ENCODE data around the gene APP.

Gene APP

DNA sequence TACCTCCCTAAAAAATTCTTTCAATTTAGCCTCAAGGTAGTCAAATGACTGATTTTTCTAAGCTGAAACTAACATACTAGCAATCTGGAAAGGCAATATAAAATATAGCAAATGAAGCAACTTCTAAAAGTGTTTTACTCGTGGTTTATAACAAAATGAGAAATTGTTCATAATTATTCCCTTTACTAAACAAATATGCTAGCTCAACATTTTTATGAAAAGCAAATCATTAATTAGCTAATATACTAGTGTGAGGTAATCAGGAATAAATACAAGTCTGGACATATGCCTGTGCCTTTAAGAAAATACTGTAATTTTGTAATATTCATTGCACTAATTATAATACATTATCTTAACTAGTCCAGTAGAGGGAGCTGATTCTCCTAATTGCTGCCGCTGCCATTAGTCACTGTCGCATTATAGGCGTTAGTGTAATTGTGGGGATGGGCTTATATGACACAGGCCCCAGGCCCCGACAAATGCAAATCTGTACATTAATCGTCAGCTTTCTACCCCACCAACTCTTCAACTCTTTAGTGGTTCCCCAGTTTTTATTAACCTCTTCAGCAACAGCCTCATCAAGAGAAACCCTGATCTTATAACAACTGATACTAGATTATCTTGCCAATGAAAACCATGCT, 274.9 kb downstream of the APP start:
- no peak for DNase-seq

GRCh38 chr21:25893191-25893590, 277.4 kb downstream of the APP start:
- no peak for DNase-seq

DNA sequence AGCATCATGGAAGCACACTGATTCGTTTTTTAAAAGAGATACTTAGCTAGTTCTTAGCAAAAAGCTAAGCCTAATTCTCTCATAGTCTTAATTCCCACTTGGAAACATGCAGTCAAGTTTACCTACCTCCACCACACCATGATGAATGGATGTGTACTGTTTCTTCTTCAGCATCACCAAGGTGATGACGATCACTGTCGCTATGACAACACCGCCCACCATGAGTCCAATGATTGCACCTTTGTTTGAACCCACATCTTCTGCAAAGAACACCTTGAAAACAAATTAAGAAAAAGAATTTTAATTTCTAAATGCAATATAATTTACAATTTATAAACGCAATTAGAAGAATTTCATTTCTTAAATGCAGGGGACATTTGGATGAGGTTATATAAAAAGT, 279.0 kb downstream of the APP start:
- no peak for DNase-seq

GRCh38 chr21:25890001-25890400, 280.6 kb downstream of the APP start:
- no peak for DNase-seq

DNA sequence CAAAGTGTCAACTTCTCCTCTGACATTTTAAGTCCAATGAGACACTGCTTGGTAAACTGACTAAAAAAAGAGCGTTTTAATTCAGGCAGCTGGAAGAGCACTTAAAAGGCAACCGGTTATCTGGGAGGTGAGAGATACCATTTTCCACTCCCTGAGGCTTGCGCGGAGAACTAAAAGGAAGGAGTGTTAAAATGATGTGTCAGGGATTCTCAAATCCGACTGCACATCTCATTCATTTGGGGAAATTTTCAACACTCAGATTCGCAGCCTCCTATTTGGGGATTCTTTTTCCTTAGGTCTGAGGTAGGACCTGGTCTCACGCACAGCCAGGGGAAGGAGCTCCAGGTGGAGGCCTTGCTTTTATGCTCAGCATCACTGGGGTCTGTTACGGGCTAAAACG, 281.9 kb downstream of the APP start:
- no peak for DNase-seq

DNA sequence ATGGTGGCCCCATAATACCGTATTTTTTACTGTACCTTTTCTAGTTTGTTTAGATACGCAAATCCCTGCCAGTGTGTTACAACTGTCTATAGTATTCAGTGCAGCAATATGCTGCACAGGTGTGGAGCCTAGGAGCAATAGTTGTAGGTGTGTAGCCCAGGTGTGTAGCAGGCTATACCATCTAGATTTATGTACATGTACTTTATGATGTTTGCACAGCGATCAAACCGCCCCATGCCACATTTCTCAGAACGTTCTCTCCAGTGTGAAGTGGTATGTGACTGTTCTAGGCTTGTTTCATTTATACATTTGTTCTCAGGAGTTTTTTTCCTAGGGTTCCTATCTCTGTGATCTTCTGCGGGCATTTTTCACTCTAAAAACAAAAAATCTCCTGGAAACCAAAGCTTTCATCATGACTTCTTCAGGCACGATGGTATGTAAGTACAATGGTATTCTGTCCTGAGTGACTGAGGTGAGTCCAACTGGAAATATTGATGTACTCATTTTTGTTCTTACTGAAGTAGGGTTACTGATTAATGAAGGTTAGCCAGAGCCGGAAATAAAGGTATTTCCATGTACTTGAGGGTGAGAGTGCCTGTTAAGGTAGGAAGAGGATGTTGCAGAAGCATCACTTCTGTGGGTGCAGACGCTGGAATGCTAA, 282.8 kb downstream of the APP start:
- DNase-seq, result no peak

GRCh38 chr21:25887166-25887565, 283.4 kb downstream of the APP start:
- no peak for DNase-seq

- DNase-seq, result no peak
These were observed 284.7 kb downstream of the APP start for GRCh38 chr21:25885880-25886279.

DNA sequence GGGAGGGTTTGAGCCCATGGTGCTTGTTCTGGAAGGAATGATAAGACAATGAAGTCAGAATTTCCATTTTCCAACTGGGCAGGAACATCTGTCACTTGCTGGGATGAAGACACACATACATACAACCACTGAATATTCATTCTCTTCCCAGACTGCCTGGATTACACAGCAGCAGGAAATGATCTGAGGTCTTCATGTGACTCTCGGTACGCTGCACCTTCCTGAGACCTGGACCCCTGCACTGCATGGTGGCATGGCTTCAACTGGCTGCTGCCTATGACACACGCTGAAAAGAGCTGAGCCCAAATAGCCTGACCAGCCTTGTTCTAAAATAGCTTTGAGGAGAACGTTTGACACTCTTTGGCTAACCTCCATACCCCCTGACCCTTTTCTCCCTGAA, 285.2 kb downstream of the APP start:
- DNase-seq, result no peak

GRCh38 chr21:25884311-25884710, 286.3 kb downstream of the APP start:
- no peak for DNase-seq

DNA sequence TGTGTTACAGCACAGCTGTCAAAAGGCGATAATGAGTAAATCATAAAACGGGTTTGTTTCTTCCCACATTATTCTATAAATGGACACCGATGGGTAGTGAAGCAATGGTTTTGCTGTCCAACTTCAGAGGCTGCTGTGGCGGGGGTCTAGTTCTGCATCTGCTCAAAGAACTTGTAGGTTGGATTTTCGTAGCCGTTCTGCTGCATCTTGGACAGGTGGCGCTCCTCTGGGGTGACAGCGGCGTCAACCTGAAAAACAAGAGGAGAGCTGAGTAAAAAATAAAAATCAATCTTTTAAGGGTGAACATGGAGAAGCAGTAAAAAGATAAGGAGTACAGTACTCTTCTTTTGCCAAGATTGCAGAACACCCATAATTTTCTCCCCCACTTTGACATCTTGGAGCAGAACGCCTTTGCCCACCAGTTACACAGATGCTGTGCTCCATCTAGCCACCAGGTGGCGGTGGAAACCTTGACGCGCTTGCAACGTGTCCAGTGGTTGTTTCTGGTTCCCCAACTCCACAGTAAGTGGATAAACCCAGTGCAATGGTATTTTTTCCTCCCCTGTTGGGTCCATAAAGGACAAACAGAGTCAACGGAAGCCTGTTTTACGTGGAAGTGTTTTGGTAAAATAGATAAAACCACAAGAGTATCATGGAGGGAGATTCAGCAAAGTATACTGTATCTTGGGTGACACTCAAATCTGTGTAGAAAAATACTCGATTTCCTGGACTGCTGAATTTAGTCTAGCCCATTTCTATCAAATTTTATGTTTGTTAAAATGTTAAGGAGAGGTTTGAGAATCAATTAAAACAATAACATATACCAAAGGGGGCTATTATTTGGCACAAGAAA, 288.8 kb downstream of the APP start:
- no peak for DNase-seq

DNA sequence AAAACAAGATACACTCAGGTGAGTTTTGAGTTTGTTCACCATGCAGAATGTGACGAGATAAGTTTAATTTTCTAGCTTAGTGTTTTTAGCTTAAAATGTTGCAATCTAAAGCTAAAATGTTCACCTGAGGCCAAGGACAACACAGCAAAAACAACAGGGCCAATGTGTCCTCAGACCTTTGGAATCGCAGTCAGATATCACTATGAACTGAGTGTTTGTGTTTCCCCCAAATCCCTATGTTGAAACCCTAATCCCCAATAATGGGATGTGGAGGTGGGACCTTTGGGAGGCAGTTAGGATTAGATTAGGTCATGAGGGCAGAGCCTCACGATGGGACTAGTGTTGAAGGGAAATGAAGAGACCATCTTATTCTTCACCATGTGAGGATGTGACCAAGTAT, 291.4 kb downstream of the APP start:
- no peak for DNase-seq

DNA sequence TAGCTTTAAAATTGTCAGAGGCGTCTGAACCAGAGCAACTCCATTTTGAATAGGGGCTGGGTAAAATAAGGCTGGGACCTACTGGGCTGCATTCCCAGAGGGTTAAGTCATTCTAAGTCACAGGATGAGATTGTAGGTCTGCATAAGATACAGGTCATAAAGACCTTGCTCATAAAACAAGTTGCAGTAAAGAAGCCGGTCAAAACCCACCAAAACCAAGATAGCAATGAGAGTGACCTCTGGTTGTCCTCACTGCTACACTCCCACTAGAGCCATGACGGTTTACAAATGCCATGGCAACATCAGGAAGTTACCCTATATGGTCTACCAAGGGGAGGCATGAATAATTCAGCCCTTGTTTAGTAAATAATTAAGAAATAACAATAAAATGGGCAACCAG, 292.2 kb downstream of the APP start:
- no peak for DNase-seq

DNA sequence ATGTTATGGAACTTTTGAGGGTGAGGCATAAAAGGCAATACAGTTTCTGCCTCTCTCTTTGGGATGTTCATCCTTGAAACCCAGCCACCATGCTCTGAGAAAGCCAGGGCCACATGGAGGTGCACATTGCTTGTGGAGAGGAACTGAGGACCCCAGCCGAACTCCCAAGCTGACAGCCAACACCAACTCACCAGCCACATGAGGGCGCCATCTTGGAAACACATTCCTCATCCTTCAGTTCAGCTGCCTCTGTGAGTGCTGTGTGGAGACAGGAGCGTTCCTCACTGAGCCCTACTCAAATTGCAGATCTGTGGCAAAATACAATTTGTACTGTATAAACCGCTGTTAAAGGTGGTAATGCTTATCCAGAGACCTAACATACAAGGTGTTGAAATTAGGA, 298.3 kb downstream of the APP start:
- DNase-seq, result no peak

DNA sequence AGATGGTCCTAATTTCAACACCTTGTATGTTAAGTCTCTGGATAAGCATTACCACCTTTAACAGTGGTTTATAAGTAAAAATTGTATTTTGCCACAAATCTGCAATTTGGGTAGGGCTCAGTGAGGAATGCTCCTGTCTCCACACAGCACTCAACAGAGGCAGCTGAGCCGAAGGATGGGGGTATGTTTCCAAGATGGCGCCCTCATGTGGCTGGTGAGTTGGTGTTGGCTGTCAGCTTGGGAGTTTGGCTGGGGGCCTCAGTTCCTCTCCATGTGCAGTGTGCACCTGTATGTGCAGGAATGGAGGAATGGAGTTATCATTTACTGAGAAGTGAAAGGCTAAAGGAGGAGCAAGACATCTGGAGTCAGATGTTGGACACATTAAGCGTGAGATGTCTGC, 299.0 kb downstream of the APP start:
- no peak for DNase-seq

GRCh38 chr21:25870084-25870483, 300.5 kb downstream of the APP start:
- DNase-seq, result no peak

DNA sequence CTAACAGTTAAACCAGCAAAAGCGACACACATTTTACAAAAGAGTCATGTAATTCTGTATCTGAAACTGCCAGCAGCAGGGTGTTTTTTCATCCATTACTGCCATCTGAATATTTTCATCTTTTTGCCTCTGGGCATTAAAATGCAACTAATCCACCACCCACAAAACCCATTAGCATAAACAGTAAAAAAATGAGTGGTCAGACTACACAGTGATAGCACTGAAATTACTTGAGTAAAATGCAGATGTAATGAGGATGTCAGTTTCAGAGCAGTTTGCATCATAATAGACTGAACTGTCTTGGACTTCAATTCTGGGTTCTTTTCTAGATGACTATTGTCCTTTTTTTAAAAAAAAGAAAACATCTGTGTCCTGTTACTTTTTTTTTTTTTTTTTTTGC, 303.5 kb downstream of the APP start:
- no peak for DNase-seq

GRCh38 chr21:25863747-25864146, 306.8 kb downstream of the APP start:
- no peak for DNase-seq

GRCh38 chr21:25863031-25863430, 307.5 kb downstream of the APP start:
- no peak for DNase-seq

- DNase-seq, result no peak
These were observed 308.0 kb downstream of the APP start for GRCh38 chr21:25862596-25862995.

GRCh38 chr21:25862112-25862511, 308.5 kb downstream of the APP start:
- no peak for DNase-seq

DNA sequence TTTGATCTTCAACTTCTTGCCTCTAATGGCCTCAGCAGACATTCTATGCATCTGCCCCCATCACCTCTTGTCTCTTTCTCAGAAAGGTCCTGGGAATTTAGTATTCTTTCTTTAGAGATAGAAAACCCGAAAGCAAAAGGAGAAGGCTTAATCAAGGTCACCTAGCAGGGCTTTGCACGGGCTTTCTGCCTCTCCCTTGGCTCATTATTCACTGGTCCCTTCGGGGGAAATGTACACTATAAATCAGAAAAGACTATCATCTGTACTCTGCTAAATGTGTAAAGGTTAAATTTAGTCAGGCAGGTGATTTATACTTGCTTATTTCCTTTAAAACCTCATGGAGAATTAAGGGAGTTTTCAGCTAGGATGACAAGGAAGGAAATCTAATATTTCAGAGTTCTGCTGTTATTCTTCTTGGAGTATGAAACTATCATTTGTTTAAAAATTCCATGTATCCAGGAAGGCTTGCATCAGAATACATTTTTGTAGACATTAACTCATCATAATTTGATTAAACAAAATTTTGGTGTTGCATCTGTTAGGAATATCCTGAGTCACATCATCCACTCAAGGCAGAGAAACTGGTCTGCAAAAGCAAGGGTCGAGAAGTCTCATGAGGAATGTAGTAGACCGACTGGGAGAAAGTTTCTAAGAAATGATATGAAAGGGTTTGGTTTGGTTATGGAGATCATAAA, 311.2 kb downstream of the APP start:
- DNase-seq, result no peak

- DNase-seq, result no peak
These were observed 312.2 kb downstream of the APP start for GRCh38 chr21:25858325-25858724.
